COLO668 (cell line): ENCODE results near the gene LY86.

Experiments
- DNase-seq: peaks from one replicate; lab custom pipeline; 2025; ENCODE audit not compliant: unreplicated experiment; lab: John Stamatoyannopoulos, UW

Gene LY86

GRCh38 chr6:6679633-6680032, 91.1 kb downstream of the LY86 start:
- DNase-seq = no peak

GRCh38 chr6:6680526-6680925, 92.0 kb downstream of the LY86 start:
- no peak for DNase-seq

- DNase-seq = no peak
Observed at GRCh38 chr6:6681075-6681849, 92.7 kb downstream of the LY86 start.

- DNase-seq = no peak
Observed at GRCh38 chr6:6682225-6682624, 93.7 kb downstream of the LY86 start.

GRCh38 chr6:6683969-6684833, 95.7 kb downstream of the LY86 start:
- DNase-seq = peak; percentile 1

- DNase-seq = no peak
Observed at GRCh38 chr6:6685249-6686040, 96.9 kb downstream of the LY86 start.

- DNase-seq = no peak
Observed at GRCh38 chr6:6686176-6686575, 97.7 kb downstream of the LY86 start.

GRCh38 chr6:6686748-6687601, 98.5 kb downstream of the LY86 start:
- peak; percentile 97 for DNase-seq

GRCh38 chr6:6688283-6688682, 99.8 kb downstream of the LY86 start:
- peak; percentile 48 for DNase-seq

GRCh38 chr6:6688951-6689350, 100.4 kb downstream of the LY86 start:
- DNase-seq = no peak

- DNase-seq = no peak
Observed at GRCh38 chr6:6689400-6690143, 101.1 kb downstream of the LY86 start.

- DNase-seq = no peak
Observed at GRCh38 chr6:6690144-6690483, 101.6 kb downstream of the LY86 start.

- DNase-seq = no peak
Observed at GRCh38 chr6:6694368-6694780, 105.9 kb downstream of the LY86 start.

GRCh38 chr6:6694825-6695624, 106.5 kb downstream of the LY86 start:
- no peak for DNase-seq

GRCh38 chr6:6695625-6696276, 107.2 kb downstream of the LY86 start:
- DNase-seq = no peak

- peak; percentile 41 for DNase-seq
Observed at GRCh38 chr6:6696867-6697531, 108.5 kb downstream of the LY86 start.

GRCh38 chr6:6697620-6698019, 109.1 kb downstream of the LY86 start:
- no peak for DNase-seq

GRCh38 chr6:6699741-6700367, 111.3 kb downstream of the LY86 start:
- DNase-seq = peak; percentile 89
